Measurements from ENCODE around the gene SPATS2.
"Not testable (repeated sequence)": the region's sequence is repeated elsewhere in the genome, so short reads cannot be mapped to it uniquely, and the experiment has no call there.

The SPATS2 gene

DNA sequence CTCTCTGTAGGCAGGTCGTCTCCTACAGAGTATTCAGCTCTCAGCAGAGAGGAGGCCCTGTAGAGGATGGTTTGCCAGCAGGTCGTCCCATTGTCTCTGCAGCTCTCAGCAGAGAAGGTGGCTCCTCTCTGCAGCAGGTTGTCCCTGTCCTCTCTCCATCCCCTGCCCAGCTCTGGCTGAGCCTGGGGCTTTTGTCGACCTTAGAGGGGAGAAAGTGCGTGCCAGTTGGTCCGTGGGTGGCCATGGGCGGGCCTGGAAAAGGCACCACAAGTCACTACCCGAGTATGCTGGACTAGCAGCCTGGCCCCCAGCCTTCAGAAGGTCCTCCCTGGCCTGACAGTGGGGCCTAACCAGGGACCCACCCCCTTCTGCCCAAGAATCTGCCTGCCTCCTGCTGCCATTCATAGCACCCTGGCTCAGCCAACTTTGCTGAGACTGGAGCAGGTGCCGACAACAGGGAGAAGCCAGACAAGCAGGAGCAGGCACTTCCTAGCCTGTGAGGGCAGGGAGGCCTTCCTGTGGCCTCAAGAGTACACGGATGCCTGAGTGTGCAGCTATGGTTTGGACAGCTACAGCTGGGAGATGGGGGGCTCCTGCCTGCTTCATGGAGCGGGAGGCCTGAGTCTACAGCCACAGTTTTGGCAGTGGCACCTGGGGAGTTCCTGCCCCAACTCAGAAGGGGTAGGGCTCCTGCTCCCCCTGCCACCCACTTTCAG, 111.8 kb downstream of the SPATS2 start:
- no peak for DNase-seq

DNA sequence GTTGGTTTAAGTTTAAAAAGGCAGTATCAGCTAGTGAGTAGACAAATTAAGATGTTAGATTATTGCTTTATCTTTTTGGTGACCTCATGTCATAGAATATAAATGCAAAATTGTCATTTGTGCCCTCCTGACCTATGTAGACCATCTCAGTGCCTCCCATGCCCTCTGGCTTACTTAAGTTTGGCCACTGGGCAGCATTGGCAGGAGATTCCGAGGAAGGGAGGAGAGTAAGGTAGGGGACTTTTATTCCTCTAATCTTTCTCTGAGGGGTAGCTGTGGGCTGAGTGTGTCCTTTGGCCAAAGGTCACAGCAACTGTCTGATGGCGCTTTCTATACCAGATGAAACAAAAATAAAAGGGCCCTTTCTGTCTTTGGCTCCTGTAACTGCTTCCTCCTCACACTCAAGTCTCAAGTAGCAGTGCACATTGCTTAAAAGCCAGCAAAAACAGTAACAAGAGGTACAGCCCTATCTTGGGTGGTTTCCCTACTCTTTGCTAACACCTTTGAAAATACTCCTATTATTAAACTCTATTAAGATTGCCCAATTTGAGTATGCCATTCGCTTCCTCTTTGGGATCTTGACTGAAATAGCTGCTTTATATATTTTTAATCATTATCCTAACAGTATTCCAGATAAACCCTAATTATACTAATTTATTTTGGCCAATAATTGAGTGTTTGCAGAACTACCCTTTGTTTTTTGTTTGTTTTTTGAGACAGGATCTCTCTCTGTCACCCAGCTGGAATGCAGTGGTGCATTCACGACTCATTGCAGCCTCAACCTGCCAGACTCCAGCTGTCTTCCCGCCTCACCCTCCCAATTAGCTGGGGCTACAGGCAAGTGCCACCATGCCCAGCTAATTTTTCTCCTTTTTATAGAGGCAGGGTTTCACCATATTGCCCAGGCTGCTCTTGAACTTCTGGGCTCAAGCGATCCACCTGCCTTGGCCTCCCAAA, 115.1 kb downstream of the SPATS2 start:
- no peak for DNase-seq

DNA sequence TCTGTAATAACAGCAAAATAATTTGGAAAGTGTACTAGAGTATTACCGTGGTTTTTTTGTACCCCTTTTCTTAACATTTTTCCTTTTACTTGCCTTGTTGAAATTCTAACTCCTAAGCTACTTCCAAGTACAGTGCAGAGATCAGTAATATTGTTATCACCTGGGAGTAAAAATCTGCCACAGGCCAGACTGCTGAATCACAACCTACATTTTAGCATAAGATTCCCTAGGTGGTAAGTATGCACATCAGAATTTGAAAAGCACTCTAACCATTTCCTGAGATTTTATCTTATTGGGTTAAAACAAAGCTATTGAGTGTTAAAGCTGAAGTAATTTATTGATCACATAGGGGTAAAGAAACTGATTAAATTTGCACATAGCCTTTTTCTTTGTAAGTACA, 116.4 kb downstream of the SPATS2 start:
- no peak for DNase-seq

DNA sequence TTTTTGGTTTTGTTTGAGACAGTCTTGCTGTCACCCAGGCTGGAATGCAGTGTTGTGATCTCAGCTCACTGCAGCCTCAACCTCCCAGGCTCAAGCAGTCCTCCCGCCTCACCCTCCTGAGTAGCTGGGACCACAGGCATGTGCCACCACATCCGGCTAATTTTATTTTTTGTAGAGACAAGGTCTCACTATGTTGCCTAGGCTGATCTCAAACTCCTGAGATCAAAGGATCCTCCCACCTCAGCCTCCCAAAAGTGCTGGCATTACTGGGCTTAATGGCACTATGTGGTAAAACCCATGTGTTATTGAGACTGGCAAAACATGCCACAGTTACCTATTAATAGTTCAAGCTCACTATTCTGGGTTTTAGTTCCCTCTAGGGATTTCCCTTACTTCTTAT, 120.3 kb downstream of the SPATS2 start:
- DNase-seq = no peak

DNA sequence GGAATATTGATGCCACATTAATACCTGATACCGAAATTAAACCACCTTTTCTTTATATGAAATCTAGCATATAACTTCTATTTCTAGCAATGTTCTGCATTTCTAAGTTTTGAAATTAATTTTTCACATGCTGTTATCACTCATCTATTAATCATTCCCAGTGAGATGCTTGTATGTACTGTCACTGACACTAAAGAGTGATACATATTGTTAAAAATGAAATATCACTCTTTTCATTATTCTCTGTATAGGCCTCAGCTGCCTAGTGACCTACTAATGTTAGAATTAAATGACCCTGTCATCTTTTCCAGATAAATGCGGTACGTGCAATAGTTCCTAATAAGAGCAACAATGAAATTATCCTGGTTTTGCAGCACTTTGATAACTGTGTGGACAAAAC, 121.9 kb downstream of the SPATS2 start:
- no peak for DNase-seq

DNA sequence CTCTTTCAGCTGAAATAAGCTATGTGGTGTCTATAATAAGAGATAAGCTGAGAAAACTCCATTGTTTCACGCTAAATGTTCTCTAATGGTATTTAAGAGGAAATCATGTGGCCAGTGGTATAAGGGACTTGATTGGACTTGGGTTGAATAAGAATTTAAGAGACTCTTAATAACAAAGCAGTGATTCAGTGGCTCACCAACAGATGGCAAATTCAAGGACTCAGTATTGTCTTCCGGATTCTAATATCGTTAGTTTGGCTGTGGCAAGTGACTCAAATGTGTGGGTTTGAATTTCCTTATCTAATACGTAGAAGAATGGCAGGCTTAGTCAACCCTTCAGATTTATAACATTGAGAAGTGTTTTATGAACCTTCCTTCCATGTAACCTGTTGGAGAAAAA, 122.5 kb downstream of the SPATS2 start:
- no peak for DNase-seq

DNA sequence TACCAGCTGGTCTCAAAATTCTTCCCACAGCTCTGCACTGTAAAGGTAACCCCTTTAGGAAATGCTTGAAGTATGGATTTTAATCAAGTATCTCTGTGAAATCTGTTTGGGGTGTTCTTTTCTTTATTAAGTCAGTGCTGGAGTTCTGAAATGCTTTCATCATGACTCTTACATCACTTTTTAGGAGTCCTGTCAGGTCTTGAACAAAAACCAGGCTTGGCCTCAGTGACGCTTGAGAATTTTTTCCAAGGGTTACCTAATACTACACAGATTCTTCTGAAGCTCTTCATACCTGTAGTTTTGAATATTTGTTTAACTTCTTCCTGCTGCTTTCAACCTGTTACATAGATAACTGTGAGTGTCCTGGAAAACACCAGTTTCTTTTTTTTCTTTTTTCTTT, 124.6 kb downstream of the SPATS2 start:
- no peak for DNase-seq

DNA sequence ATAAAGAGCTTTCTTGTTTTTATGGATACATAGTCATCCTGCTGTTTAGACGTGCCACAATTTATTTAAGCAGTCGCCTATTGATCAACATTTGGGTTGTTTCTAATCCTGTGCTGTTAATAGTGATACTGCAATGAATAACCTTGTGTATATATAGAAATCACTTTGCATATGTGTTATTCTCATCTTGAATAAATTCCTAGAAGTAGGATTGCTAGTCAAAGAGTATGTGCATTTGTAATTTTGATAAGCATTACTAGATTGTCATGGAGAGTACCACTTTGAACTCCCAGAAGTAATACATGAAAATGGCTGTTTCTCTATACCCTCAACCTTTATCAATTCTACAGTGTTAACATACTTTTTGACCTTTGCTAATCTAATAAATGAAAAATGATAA, 126.6 kb downstream of the SPATS2 start:
- no peak for DNase-seq

DNA sequence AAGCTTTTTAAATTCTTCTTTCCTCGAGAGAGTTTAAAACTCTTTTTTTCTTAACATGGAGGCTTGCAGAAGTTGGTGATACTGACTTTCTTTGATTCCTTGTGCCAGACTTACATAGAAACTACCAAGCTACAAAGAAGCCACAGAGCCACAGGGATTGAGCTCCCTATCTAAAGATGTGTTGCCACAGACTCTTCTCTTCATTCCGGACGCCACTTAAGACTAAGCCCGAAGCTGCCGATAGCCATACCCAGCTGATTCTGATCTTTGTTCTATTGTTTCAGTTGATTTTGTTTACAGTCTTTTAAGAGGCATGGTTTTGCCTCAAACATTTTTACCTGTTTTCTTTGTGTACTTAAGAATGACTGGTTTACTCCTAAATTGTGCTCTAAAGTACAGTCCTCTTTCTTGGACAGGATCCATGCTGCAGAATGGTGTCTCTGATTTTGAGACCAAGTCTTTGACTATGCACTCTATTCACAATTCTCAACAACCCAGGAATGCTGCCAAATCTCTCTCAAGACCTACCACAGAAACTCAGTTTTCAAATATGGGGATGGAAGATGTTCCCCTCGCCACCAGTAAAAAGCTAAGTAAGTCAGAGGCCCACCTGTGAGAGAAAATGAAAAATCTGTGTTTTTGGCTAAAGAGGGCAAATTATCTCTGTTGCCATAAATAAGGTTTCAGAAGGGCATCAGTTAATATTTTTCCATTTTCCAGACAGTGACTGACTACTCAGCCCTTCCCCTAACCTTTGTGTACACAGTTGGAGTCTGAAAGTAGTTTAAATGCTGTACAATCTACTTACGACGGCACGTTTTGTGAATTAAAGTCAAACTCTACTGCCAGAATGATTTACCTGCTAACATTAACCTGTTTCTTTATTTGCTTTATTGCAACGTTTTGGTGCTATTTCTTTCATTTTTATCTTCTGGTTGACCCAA, 129.4 kb downstream of the SPATS2 start:
- no peak for DNase-seq

DNA sequence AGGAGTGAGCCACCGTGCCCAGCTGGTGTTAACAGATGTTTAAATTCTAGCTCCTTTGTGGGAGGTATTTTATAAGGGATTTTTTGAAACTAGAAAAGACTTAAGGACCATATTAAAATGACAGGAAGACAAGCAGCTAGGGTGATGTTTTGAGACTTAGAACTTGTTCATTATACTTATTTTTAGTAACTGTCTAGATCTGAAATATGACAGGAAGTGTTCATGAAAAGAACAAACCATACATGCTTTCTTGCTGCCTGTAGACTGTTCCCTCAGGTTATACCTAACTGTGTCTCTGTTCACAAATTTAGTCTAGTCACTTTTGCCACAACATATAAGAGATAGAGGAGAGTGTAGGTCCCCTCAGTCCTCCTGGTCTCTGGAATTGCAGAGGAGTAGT, 134.6 kb downstream of the SPATS2 start:
- no peak for DNase-seq

DNA sequence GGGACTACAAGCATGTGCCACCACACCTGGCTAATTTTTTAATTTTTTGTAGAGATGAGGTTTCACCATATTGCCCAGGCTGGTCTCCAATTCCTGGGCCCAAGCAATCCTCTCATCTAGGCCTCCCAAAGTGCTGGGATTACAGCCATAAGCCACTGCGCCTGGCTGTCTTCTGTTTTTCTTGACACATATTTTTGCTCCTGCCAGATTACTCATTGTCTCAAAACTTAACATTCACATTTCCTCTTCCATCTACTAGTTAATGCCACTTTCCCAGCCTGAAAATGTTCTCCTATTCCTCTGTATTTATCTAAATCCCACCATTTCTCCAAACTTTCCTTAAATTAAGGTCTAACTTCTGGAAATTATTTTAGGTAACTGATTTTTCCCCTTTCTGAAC, 135.3 kb downstream of the SPATS2 start:
- DNase-seq = no peak

DNA sequence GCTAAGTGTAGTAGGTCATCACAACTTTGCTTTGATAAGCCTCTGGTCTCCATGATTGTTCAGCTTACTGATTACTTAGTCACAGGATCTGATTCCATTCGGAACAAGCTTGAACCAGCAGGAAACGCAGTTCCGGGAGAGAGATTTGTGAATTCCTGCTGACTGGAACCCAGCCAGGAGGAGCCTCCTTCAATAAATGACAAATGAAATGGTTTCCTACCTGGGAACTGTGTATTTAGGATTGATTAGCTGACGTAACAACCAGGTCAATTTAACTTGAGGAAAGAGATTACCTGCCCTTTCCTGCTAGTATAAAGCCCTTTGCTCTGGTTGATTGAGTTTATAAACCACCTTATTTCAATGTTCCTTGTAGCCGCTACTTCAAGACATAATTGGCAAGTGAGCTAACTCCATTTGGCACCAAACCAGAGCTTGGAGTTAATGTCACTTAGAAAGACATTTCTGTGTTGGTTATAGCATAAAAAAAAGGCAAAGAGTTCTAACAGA, 136.5 kb downstream of the SPATS2 start:
- no peak for DNase-seq

DNA sequence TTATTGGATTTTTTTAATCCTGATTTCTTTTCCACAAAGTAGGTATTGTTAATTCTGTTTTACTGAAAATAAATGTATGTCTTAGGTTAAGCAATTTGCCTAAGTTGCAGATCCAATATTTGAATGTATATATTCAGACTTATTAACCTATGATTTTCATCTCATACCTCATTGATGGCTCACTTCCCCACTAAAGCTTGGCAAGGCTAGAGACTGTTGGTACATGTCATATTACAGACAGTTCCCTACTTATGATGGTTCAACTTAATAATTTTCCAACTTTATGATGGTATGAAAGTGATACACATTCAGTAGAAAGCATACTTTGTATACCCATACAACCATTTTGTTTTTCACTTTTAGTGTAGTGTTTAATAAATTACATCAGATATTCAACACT, 138.4 kb downstream of the SPATS2 start:
- DNase-seq = no peak

DNA sequence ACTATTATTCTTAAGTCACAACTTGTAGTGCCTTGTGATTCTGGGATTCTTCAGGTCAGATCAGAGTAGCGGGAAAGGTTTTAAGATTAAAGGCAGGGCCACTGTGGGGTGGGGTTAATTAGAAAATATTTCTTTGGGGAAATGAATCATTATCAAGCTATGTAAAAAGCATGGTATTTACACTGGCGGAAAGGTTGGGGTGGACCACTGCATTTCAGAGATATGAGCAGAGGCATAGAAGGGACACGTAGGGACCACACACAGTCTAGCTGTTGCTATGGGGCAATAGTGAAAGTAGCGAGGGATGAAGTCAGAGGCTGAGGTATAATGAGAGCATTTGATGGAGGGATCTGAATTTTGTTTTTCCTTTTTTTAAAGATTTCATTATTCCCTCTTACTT, 139.9 kb downstream of the SPATS2 start:
- no peak for DNase-seq

DNA sequence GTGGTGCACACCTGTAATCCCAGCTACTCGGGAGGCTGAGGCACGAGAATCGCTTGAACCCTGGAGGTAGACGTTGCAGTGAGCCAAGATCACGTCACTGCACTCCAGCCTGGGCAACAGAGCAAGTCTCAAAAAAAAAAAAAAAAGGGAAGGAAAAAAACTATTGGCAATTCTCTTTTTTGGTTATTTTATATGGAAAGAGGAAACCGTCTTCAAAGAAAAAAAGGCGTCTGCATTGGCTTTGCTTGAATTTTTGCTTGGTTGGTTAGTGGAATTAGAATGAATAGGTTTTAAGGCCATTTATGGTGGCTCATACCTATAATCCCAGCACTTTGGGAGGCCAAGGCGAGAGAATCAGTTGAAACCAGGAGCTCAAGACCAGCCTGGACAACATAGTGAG, 142.4 kb downstream of the SPATS2 start:
- DNase-seq = not testable (repeated sequence)

DNA sequence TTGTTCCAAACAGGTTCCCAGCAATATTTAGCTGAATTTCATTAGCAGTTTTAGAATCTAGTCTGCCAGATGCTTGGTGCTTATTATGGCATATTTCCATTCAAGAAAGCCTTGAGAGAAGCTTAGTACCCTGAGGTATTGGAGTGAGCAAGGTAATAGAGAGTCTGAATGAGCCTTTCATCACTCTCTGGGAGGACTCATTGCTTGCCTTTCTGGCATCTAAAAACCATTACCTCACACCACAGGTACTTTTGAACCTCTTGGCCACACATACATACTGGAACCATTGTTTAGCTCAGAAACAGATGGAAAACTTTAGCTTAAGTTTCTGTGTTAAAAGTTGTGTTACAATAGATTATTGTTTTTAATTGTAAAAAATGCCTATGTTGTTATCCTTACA, 144.1 kb downstream of the SPATS2 start:
- DNase-seq = no peak

DNA sequence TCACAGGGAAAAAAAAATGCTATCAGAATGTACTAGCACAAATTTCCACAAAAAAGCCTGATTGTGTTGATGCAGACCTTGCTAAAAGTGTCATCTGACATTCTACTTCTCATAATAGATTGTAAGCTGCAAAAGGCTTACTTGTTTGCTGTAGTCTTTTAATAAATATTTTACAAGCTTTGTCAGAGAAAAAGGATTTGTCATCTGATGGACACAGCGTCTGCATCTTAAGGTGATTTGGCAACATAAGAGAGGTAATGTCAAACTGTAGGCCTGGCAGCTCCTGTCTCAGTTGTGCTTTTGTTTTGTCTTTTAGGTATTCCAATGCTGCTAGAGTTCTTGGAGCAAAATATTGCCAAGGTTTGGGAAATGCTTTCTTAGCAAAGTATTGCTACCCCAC, 145.3 kb downstream of the SPATS2 start:
- DNase-seq = no peak

DNA sequence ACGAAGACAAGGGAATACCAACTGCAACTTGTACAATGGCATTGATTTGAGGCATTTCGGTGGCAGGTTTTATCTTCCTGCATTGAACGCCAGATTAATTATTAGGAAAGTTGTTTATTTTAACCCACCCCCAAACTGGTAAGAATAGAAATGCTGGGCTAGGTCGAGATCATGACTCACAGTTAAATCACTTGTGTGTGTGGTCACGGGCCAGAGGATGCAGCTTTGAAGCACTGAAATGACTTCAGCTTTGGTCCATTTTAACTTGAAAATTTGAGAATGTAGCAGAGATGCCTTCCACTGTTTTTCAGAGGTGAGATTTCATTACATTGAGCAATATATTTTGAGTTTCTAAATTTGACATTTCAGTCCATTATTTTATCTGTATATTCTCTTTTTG, 148.0 kb downstream of the SPATS2 start:
- no peak for DNase-seq

DNA sequence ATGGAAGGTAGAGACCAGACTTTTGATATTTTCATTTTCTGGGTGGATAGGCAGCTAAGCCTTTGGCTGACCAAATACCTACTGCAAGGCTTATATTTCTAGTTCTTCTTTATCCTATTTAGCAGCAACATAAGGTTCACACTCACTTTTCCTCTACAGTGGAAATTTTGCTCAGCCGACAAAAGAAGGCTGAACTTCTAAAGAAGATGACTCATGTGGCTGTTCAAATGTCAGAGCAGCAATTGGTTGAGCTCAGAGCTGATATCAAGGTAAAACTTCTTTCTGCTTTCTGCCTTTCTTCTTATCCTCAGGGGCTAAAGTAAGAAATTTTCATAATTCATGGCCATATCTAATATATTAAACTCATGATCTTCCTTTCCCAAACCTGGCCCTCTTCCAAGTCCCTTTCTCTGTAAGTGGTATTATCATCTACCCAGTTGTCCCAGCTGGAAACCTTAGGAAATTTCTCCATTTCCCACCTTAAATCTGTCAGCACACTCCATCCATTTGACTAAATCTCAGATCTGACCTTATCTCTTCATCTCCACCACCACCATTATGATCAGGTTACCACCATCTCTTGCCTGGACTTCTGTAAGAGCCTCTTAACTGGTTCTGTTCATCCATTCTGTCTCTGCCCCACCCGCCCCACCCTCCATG, 151.8 kb downstream of the SPATS2 start:
- no peak for DNase-seq

DNA sequence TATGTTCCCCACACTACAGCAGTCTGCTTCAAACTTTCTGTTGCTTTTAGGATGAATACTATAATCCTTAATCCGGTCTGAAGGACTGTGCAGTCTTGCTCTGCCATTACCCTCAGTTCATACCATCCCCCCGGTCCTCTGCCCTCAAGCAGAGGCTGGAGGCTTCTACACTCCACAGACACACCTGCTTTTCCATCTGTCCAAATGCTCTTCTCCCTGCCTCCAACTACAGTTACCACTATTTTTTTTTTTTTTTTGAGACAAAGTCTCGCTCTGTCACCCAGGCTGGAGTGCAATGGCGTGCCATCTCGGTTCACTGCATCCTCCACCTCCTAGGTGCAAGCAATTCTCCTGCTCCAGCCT, 152.3 kb downstream of the SPATS2 start:
- no peak for DNase-seq

DNA sequence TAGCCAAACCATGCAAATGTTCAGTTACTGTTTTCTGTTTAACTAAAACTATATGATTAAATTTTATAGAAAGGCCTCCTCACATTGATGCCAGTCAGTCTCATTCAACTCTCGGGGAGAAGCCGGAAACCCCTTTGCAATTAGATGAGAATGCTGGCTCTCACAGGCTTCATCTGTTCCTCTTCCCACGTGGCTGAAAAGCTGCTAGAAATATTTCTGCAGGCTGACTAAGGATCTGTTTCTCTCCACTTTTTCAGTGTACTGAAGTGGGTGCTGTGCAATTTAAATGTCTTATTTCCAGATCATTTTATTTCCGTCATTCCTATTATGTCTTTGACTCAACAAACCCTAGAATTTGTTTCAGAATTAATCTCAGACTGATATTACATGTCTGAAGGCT, 154.1 kb downstream of the SPATS2 start:
- DNase-seq = no peak

DNA sequence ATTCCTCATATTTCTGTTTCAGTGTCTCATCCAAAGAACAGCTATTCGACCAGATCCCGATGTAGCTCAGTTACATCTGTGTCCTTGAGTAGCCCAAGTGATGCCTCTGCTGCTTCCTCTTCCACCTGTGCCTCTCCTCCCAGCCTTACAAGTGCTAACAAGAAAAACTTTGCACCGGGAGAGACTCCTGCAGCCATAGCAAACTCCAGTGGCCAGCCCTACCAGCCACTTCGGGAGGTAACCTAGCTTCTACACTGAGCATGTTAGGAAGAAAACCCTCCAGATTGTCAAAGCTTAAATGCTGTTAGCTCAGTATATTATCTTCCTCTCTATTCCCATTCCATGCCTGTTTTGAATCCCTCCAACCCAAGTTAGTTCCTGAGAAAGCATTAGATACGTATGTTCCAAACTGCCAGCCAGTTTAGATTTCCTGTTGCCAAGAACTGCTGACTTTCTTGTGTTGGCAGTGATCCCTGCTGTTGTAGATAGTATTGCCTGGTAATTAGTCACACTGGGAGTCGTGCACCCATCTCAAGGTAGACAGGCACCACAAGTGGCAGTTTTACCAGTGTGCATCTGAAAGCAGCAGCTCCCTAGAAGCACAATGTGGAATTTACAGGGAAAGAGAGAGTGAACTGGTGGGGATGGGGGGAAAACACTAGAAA, 157.5 kb downstream of the SPATS2 start:
- DNase-seq = no peak
